Esophagus muscularis mucosa (tissue), 4 donors: ENCODE data around the gene MUC15. TPM values are rescaled to one million over a fixed set of nuclear protein-coding genes. Genes with fewer than 3 reads are reported as not detected.

Experiments used
- DNase-seq: peaks from one replicate; pipeline ENCODE4 v3.0.0-alpha.2; 2017; ENCODE audit errors: extremely low spot score
- H3K27ac ChIP-seq, 4 donors: fragments of 200-600 bp; sonication (generic); replicated peaks in 1 of 4; 1 replicate in 3 of 4; 2 replicates in 1 of 4; pipeline ENCODE4 v1.5.1; 2016 to 2019; ENCODE audit warnings: mild to moderate bottlenecking in 1 of 4
- H3K27me3 ChIP-seq, 4 donors: fragments of 200-600 bp; sonication (generic); one replicate each; pipeline versions ENCODE4 v1.5.1 to v1.6.0; 2016 to 2019
- H3K36me3 ChIP-seq, 4 donors: fragments of 200-600 bp; sonication (generic); one replicate each; pipeline ENCODE4 v1.5.1; 2016 to 2019
- H3K4me1 ChIP-seq, 4 donors: fragments of 200-600 bp; sonication (generic); one replicate each; pipeline ENCODE4 v1.5.1; 2016 to 2019
- H3K4me3 ChIP-seq, 4 donors: fragments of 200-600 bp; sonication (generic); 1 replicate in 2 of 4; 2 replicates in 2 of 4; pipeline ENCODE4 v1.5.1; 2016 to 2019; ENCODE audit warnings: mild to moderate bottlenecking in 4 of 4, moderate library complexity in 1 of 4
- H3K9me3 ChIP-seq, 4 donors: fragments of 200-600 bp; sonication (generic); 1 replicate in 3 of 4; 2 replicates in 1 of 4; pipeline ENCODE4 v1.5.1; 2016 to 2019
- EP300 ChIP-seq: sonication (generic); formaldehyde crosslinking; IDR thresholded peaks from one replicate; pipeline ENCODE4 v1.6.1; 2017; ENCODE audit warnings: antibody characterized with exemption
- POLR2A ChIP-seq: fragments of 450-650 bp; IDR thresholded peaks from one replicate; pipeline ENCODE4 v1.6.1; 2017; ENCODE audit warnings: antibody characterized with exemption, moderate library complexity, mild to moderate bottlenecking, low read depth
- POLR2AphosphoS5 ChIP-seq, 2 donors: sonication (generic); formaldehyde crosslinking; IDR thresholded peaks; one replicate each; pipeline ENCODE4 v1.6.1; 2017; ENCODE audit warnings: antibody characterized with exemption in 2 of 2
- WGBS: methylation state at CpG from one replicate; pipeline ENCODE4 v1.1.5; 2018; 5-methylcytosine and 5-hydroxymethylcytosine counted together
- intact Hi-C: fragments of 100-400 bp; cut with DNase I; formaldehyde crosslinking; loops from one replicate; pipeline ENCODE4 v1.15.1; 2023
- total RNA-seq, 4 donors: library from RNA; depleted of rRNA; stranded (reverse); fragments of >200 nt; gene quantifications; one replicate each; pipeline versions ENCODE4 v1.1.0 to v1.2.1, GENCODE V29; 2016
- TF ChIP-seq, protein P1 (sequence below), 3 experiments: fragments of 200-600 bp in 2 of 3; fragments of 450-650 bp in 1 of 3; sonication (generic) in 2 of 3; IDR thresholded peaks; one replicate each; pipeline ENCODE4 v1.5.1; 2017 to 2019; ENCODE audit warnings: antibody characterized with exemption in 3 of 3, mild to moderate bottlenecking in 2 of 3, moderate library complexity in 1 of 3

Gene MUC15
- total RNA-seq, 4 donors from 2014 or later: 0.42 to 12.2 (median 1.3) TPM

DNA sequence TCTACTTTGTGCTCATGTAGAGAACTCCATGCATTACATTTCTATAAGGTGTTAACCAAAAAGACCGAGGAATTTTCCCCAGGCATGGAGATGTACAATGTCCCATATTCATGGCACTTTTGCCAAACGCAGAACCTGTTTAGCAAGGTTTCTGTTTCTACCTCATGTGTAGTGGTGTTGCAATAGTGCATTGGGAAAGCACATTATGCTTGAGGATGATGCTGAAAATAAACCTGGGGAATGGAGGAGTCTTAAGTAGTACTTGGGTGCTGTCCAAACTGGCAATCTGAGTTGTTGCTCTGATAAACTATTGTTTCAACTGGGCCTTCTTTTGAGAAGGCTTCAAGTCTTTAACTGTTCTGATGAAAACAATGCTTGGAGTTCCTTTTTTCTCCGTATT lies 11.5 kb upstream of the MUC15 start:
- 75% methylated on average over 3 of the region's 3 CpGs for WGBS
- no peak overlapping the region for H3K4me3 ChIP-seq
- no peak for DNase-seq
- peak overlapping the region; percentile 49 to 73 (median 56) for H3K27ac ChIP-seq
- no peak for TF ChIP-seq EP300
- no peak for TF ChIP-seq POLR2A
- TF ChIP-seq, protein P1, sequence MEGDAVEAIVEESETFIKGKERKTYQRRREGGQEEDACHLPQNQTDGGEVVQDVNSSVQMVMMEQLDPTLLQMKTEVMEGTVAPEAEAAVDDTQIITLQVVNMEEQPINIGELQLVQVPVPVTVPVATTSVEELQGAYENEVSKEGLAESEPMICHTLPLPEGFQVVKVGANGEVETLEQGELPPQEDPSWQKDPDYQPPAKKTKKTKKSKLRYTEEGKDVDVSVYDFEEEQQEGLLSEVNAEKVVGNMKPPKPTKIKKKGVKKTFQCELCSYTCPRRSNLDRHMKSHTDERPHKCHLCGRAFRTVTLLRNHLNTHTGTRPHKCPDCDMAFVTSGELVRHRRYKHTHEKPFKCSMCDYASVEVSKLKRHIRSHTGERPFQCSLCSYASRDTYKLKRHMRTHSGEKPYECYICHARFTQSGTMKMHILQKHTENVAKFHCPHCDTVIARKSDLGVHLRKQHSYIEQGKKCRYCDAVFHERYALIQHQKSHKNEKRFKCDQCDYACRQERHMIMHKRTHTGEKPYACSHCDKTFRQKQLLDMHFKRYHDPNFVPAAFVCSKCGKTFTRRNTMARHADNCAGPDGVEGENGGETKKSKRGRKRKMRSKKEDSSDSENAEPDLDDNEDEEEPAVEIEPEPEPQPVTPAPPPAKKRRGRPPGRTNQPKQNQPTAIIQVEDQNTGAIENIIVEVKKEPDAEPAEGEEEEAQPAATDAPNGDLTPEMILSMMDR (IDR thresholded peaks at IDR 0.05): no peak
- TF ChIP-seq POLR2AphosphoS5 (IDR thresholded peaks at IDR 0.05): peak; percentile 63 to 77
- H3K9me3 ChIP-seq: no peaks in the 10 kb centered on the region
- H3K27me3 ChIP-seq: no peaks in the 10 kb centered on the region
- no peaks in the 10 kb centered on the region for H3K36me3 ChIP-seq
- intact Hi-C loops: no loop called here
- peaks cover 0 to 40% (median 19%) of the 10 kb centered on the region in 4 donors for H3K4me1 ChIP-seq

DNA sequence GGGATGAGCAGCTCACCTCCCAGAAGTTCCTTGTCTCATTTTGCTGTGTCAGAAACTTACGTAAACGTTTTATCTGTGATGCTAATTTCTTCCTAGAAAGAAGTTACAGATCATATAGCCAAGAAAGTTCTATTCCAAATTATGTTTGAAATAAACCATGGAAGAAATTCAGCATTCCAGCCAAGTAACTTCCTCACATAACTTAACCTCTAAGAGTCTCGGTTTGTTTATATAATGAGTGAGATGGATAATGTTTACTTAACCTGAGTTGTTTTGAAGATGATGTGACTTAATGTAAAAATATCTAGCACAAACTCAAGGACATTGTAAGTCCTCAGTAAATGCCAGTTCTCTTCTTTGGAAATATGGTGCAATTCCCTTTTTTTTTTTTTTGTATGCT lies 8.9 kb upstream of the MUC15 start:
- Histone ChIP-seq H3K4me3 (no peak overlapping the region), H3K4me1 (peaks cover 0 to 45% (median 19%) of the 10 kb centered on the region in 4 donors), H3K27me3 (no peaks in the 10 kb centered on the region), H3K9me3 (no peaks in the 10 kb centered on the region), H3K36me3 (no peaks in the 10 kb centered on the region), H3K27ac (peak overlapping the region; percentile 42 to 73 (median 56))
- TF ChIP-seq EP300 (no peak), POLR2AphosphoS5 (IDR thresholded peaks at IDR 0.05) (peak in 1 of 2 donors; percentile 42), POLR2A (no peak)
- DNase-seq: no peak
- intact Hi-C loops: no loop called here
- 24% methylated on average over 3 of the region's 3 CpGs for WGBS

- TF ChIP-seq POLR2AphosphoS5 (IDR thresholded peaks at IDR 0.05) (no peak), POLR2A (no peak), EP300 (no peak)
- TF ChIP-seq, protein P1 (IDR thresholded peaks at IDR 0.05): no peak
- 69% methylated on average over 2 of the region's 2 CpGs for WGBS
- no peaks in the 10 kb centered on the region for H3K27me3 ChIP-seq
- no peaks in the 10 kb centered on the region for H3K36me3 ChIP-seq
- no peak for DNase-seq
- H3K4me1 ChIP-seq: peaks cover 0 to 48% (median 19%) of the 10 kb centered on the region in 4 donors
- H3K9me3 ChIP-seq: no peaks in the 10 kb centered on the region
- peak overlapping the region in 1 of 4 donors; percentile 73 for H3K27ac ChIP-seq
- intact Hi-C loops: no loop called here
- H3K4me3 ChIP-seq: no peak overlapping the region
These were observed 7.6 kb upstream of the MUC15 start for GRCh38 chr11:26579683-26580082.

- no peaks in the 10 kb centered on the region for H3K9me3 ChIP-seq
- peaks cover 0 to 47% (median 19%) of the 10 kb centered on the region in 4 donors for H3K4me1 ChIP-seq
- intact Hi-C loops: no loop called here
- 54% methylated on average over 1 of the region's 1 CpG for WGBS
- no peaks in the 10 kb centered on the region for H3K27me3 ChIP-seq
- no peaks in the 10 kb centered on the region for H3K36me3 ChIP-seq
- no peak for DNase-seq
- H3K4me3 ChIP-seq: no peak overlapping the region
- no peak for TF ChIP-seq EP300
- TF ChIP-seq, protein P1 (IDR thresholded peaks at IDR 0.05): no peak
- no peak for TF ChIP-seq POLR2AphosphoS5 (IDR thresholded peaks at IDR 0.05)
- TF ChIP-seq POLR2A: no peak
- H3K27ac ChIP-seq: peak overlapping the region in 1 of 4 donors; percentile 73
These were observed 7.1 kb upstream of the MUC15 start for GRCh38 chr11:26578998-26579661.

DNA sequence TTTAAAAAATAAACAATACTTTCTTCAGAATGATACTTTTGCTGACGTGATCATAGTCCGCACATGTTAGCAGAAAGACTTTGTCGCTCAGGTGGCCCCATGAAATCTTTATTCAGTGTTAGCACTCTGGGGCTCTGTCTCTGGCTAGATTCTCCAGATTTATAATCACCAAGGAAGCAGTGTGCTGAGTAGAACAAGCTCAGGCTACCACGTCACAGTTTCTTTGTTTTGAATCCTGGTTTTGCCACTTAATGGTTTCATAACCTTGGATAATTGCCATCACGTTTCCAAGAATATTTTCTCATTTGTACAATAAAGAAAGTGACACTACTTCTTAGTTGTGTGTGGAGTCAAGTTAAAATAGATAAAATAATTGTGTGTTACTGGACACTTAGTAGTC lies 3.9 kb upstream of the MUC15 start:
- no peak for TF ChIP-seq EP300
- no peak for TF ChIP-seq POLR2AphosphoS5 (IDR thresholded peaks at IDR 0.05)
- TF ChIP-seq, protein P1 (IDR thresholded peaks at IDR 0.05): no peak
- TF ChIP-seq POLR2A: no peak
- no peak for DNase-seq
- Histone ChIP-seq H3K9me3 (no peaks in the 10 kb centered on the region), H3K27me3 (no peaks in the 10 kb centered on the region), H3K4me1 (peaks cover 0 to 44% (median 31%) of the 10 kb centered on the region in 4 donors), H3K36me3 (no peaks in the 10 kb centered on the region), H3K4me3 (no peak overlapping the region), H3K27ac (no peak overlapping the region)
- intact Hi-C loops: no loop called here
- 71% methylated on average over 5 of the region's 5 CpGs for WGBS
